ENCODE results near the gene OR8K3.

OR8K3 gene

DNA sequence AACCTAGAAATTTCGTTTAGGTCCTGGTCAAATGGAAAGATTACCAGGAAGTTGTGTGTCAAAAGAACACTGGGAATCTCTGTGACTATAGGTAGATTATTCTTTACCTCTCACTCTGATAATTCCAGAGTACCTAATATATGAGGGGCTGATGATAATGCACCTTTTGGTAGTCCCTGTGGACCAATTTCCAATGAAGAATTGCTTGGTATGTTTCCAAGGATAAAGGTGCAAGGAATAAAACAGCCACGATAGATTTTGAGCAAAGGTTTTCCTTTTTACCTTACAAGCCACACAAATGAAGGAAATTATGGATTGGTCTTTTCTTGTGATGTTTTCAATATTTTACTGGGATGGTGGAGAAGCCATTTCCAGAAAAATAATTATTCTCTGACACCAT is 22.8 kb upstream of the OR8K3 start, which contains the start of gene OR8H1:
TSS of gene OR8H1 (minus strand) at position 101 of the 400 bp plus-strand sequence. CDS start 1,192 bp downstream, outside the sequence.
- no peak for TF ChIP-seq POLR2AphosphoS5 (IDR thresholded peaks at IDR 0.05; ENCODE audit: low read depth)
- TF ChIP-seq, protein P1, sequence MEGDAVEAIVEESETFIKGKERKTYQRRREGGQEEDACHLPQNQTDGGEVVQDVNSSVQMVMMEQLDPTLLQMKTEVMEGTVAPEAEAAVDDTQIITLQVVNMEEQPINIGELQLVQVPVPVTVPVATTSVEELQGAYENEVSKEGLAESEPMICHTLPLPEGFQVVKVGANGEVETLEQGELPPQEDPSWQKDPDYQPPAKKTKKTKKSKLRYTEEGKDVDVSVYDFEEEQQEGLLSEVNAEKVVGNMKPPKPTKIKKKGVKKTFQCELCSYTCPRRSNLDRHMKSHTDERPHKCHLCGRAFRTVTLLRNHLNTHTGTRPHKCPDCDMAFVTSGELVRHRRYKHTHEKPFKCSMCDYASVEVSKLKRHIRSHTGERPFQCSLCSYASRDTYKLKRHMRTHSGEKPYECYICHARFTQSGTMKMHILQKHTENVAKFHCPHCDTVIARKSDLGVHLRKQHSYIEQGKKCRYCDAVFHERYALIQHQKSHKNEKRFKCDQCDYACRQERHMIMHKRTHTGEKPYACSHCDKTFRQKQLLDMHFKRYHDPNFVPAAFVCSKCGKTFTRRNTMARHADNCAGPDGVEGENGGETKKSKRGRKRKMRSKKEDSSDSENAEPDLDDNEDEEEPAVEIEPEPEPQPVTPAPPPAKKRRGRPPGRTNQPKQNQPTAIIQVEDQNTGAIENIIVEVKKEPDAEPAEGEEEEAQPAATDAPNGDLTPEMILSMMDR (IDR thresholded peaks at IDR 0.05; ENCODE audit: insufficient read depth, low read length) = no peak
- TF ChIP-seq, protein P2, sequence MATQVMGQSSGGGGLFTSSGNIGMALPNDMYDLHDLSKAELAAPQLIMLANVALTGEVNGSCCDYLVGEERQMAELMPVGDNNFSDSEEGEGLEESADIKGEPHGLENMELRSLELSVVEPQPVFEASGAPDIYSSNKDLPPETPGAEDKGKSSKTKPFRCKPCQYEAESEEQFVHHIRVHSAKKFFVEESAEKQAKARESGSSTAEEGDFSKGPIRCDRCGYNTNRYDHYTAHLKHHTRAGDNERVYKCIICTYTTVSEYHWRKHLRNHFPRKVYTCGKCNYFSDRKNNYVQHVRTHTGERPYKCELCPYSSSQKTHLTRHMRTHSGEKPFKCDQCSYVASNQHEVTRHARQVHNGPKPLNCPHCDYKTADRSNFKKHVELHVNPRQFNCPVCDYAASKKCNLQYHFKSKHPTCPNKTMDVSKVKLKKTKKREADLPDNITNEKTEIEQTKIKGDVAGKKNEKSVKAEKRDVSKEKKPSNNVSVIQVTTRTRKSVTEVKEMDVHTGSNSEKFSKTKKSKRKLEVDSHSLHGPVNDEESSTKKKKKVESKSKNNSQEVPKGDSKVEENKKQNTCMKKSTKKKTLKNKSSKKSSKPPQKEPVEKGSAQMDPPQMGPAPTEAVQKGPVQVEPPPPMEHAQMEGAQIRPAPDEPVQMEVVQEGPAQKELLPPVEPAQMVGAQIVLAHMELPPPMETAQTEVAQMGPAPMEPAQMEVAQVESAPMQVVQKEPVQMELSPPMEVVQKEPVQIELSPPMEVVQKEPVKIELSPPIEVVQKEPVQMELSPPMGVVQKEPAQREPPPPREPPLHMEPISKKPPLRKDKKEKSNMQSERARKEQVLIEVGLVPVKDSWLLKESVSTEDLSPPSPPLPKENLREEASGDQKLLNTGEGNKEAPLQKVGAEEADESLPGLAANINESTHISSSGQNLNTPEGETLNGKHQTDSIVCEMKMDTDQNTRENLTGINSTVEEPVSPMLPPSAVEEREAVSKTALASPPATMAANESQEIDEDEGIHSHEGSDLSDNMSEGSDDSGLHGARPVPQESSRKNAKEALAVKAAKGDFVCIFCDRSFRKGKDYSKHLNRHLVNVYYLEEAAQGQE (IDR thresholded peaks at IDR 0.05; ENCODE audit: insufficient replicate concordance, low read depth) = no peak
- TF ChIP-seq SPI1 (IDR thresholded peaks at IDR 0.05; ENCODE audit: borderline replicate concordance, low read depth) = no peak
- TF ChIP-seq GABPA (IDR thresholded peaks at IDR 0.05; ENCODE audit: low read depth) = no peak
- Histone ChIP-seq H3K4me3 (replicated peaks; ENCODE audit: insufficient read depth, low read length) (no peak within 1 kb of the TSS), H3K27me3 (ENCODE audit: insufficient read depth, poor library complexity, severe bottlenecking) (no peaks in the 10 kb centered on the region), H3K27ac (replicated peaks) (no peak within 1 kb of the TSS)
- DNase-seq (ENCODE audit: low read depth in 1 of 2, low spot score in 1 of 2) = no peak

DNA sequence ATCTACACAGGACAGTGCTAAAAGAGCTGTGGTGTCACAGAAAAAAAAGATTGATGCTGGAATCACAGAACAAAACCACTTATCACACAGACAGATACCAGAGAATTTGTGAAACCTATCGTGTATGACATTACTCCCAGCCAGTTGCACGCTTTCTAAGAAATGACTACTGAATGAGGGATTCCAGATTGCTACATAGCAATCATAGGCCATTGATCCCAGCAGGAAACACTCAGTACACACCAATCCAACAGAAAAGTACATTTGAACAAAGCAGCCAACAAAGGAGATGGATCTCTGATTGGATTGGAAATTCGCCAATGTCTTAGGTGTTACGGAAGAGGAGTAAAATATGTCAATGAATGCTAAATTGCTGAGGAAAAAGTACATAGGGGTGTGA is 18.0 kb upstream of the OR8K3 start:
- DNase-seq (ENCODE audit: low read depth in 1 of 2, low spot score in 1 of 2) = no peak
- TF ChIP-seq GABPA (IDR thresholded peaks at IDR 0.05; ENCODE audit: low read depth) (no peak), SPI1 (IDR thresholded peaks at IDR 0.05; ENCODE audit: borderline replicate concordance, low read depth) (no peak), POLR2AphosphoS5 (IDR thresholded peaks at IDR 0.05; ENCODE audit: low read depth) (no peak)
- TF ChIP-seq, protein P1 (IDR thresholded peaks at IDR 0.05; ENCODE audit: insufficient read depth, low read length) = no peak
- TF ChIP-seq, protein P2 (IDR thresholded peaks at IDR 0.05; ENCODE audit: insufficient replicate concordance, low read depth) = no peak
- H3K27ac ChIP-seq (replicated peaks) = no peak overlapping the region
- no peaks in the 10 kb centered on the region for H3K27me3 ChIP-seq (ENCODE audit: insufficient read depth, poor library complexity, severe bottlenecking)
- H3K4me3 ChIP-seq (replicated peaks; ENCODE audit: insufficient read depth, low read length) = no peak overlapping the region

DNA sequence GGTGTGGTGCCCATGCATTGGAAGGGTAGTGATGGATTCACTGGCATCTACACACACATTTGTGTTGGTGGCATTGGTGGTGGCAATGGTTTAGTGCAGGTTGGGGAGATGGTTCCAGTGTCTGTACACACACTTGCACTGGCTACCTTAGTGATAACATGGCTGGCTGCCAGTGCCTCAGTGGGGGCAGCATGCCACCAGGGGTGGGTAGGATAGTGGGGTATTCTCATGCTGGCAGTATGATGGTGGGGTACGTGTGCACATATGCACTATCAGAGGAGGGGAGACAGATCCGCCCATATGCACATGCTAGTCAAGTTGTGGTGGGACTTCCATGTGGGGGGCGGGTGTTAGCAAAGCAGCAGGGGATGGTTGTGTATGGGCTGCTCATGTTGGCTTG is 7.1 kb upstream of the OR8K3 start:
- TF ChIP-seq, protein P1 (IDR thresholded peaks at IDR 0.05; ENCODE audit: insufficient read depth, low read length) = no peak
- TF ChIP-seq, protein P2 (IDR thresholded peaks at IDR 0.05; ENCODE audit: insufficient replicate concordance, low read depth) = no peak
- TF ChIP-seq POLR2AphosphoS5 (IDR thresholded peaks at IDR 0.05; ENCODE audit: low read depth) (no peak), GABPA (IDR thresholded peaks at IDR 0.05; ENCODE audit: low read depth) (no peak), SPI1 (IDR thresholded peaks at IDR 0.05; ENCODE audit: borderline replicate concordance, low read depth) (no peak)
- no peak overlapping the region for H3K27ac ChIP-seq (replicated peaks)
- H3K4me3 ChIP-seq (replicated peaks; ENCODE audit: insufficient read depth, low read length) = no peak overlapping the region
- H3K27me3 ChIP-seq (ENCODE audit: insufficient read depth, poor library complexity, severe bottlenecking) = no peaks in the 10 kb centered on the region
- no peak for DNase-seq (ENCODE audit: low read depth in 1 of 2, low spot score in 1 of 2)
